ENCODE measurements around the gene SAMD4A. TPM values are rescaled to one million over a fixed set of nuclear protein-coding genes. Genes with fewer than 3 reads are reported as not detected.

The SAMD4A gene
- total RNA-seq, 1 experiment from 2014 or later = 18.3 TPM

- H3K27ac ChIP-seq = no peak overlapping the region
- H3K27me3 ChIP-seq (ENCODE audit: insufficient read depth, low read depth) = no peaks in the 10 kb centered on the region
- intact Hi-C loops (cut with micrococcal nuclease; ENCODE audit: unreplicated experiment) = no loop called here
- H3K4me3 ChIP-seq = no peak overlapping the region
- no peaks in the 10 kb centered on the region for H3K4me1 ChIP-seq (replicated peaks; ENCODE audit: insufficient read depth)
- no peak for DNase-seq
- no peak overlapping the region for H2AFZ ChIP-seq
- no peaks in the 10 kb centered on the region for H3K79me2 ChIP-seq (ENCODE audit: low read depth)
- no peaks in the 10 kb centered on the region for H3F3A ChIP-seq (ENCODE audit: insufficient read depth, low read depth)
- ChIA-PET POLR2A (ENCODE audit: unreplicated experiment) (no interaction called here), CTCF (no interaction called here)
- no TSS peak for BruUV-seq (replicated peaks)
- TF ChIP-seq EZH2 (IDR thresholded peaks at IDR 0.05; ENCODE audit: low read depth) = no peak
- no peak for TF ChIP-seq CTCF (conservative IDR thresholded peaks at IDR 0.05)
- H3K4me2 ChIP-seq = no peak overlapping the region
- no peaks in the 10 kb centered on the region for H3K36me3 ChIP-seq (ENCODE audit: low read depth)
- no peaks in the 10 kb centered on the region for H3K9me3 ChIP-seq (ENCODE audit: insufficient read depth, low read depth)
- no peaks in the 10 kb centered on the region for H3K9me2 ChIP-seq (ENCODE audit: insufficient read depth)
- no peaks in the 10 kb centered on the region for H4K20me1 ChIP-seq (ENCODE audit: insufficient read depth)
Measured at GRCh38 chr14:54840336-54840735, 273.4 kb downstream of the SAMD4A start.

- ChIA-PET CTCF (no interaction called here), POLR2A (ENCODE audit: unreplicated experiment) (no interaction called here)
- BruUV-seq (replicated peaks) = no TSS peak
- TF ChIP-seq CTCF (conservative IDR thresholded peaks at IDR 0.05) = no peak
- TF ChIP-seq EZH2 (IDR thresholded peaks at IDR 0.05; ENCODE audit: low read depth) = no peak
- H3K4me2 ChIP-seq = no peak overlapping the region
- no peaks in the 10 kb centered on the region for H3K9me3 ChIP-seq (ENCODE audit: insufficient read depth, low read depth)
- no peaks in the 10 kb centered on the region for H4K20me1 ChIP-seq (ENCODE audit: insufficient read depth)
- H3K36me3 ChIP-seq (ENCODE audit: low read depth) = no peaks in the 10 kb centered on the region
- H3K79me2 ChIP-seq (ENCODE audit: low read depth) = no peaks in the 10 kb centered on the region
- H3F3A ChIP-seq (ENCODE audit: insufficient read depth, low read depth) = no peaks in the 10 kb centered on the region
- H3K27me3 ChIP-seq (ENCODE audit: insufficient read depth, low read depth) = no peaks in the 10 kb centered on the region
- H2AFZ ChIP-seq = no peak overlapping the region
- DNase-seq = no peak
- H3K27ac ChIP-seq = no peak overlapping the region
- H3K9me2 ChIP-seq (ENCODE audit: insufficient read depth) = no peaks in the 10 kb centered on the region
- intact Hi-C loops (cut with micrococcal nuclease; ENCODE audit: unreplicated experiment) = no loop called here
- H3K4me3 ChIP-seq = no peak overlapping the region
- no peaks in the 10 kb centered on the region for H3K4me1 ChIP-seq (replicated peaks; ENCODE audit: insufficient read depth)
Measured at GRCh38 chr14:54840798-54841197, 273.9 kb downstream of the SAMD4A start.

Other genes with a start within 250 kb of the SAMD4A start
- gene CDKN3, start 170.1 kb upstream of the SAMD4A start, total RNA-seq (2021) = 61.1 and 105 TPM in 2 replicates
- gene CNIH1, start 125.8 kb upstream of the SAMD4A start, total RNA-seq (2021) = 70.6 and 114 TPM in 2 replicates
- 32.2 and 35.5 TPM in 2 replicates for gene GMFB, start 78.1 kb upstream of the SAMD4A start, total RNA-seq (2021)
- 10.3 and 11.3 TPM in 2 replicates for gene CGRRF1, start 57.2 kb upstream of the SAMD4A start, total RNA-seq (2021)

Data from PC-9 (cell line).